ENCODE data around the gene CNTRL.

Gene CNTRL

DNA sequence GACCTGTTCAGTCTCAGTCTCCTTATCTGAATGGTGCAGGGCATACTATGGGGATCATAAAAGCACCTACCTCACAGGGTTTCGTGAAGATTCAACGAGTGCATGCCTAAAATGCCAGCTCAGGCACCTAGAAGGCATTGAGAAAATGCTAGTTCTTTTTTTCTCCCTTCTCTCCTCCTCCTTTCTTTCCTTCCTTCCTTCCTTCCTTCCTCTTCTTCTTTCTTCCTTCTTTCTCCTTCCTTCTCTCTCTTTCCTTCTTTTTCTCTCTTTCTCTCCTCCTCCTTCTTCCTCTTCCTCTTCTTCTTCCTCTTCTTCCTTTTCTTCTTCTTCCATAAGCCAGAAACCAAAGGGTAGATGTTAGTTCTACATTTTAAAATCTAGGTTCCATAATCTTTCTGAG lies 139.2 kb downstream of the CNTRL start:
- Histone ChIP-seq H3K4me3 (ENCODE audit: low read depth, low read length) (no peak overlapping the region), H3K36me3 (ENCODE audit: insufficient read depth, low read length) (no peaks in the 10 kb centered on the region), H3K79me2 (ENCODE audit: control insufficient read depth, insufficient read depth, low read length, unreplicated experiment) (no peaks in the 10 kb centered on the region), H3K27ac (ENCODE audit: low read depth, low read length) (no peak overlapping the region), H3K27me3 (ENCODE audit: insufficient read depth, low read length) (no peaks in the 10 kb centered on the region), H3K4me1 (ENCODE audit: control insufficient read depth, insufficient read depth, low read length, unreplicated experiment) (peaks cover 5% of the 10 kb centered on the region), H2AFZ (ENCODE audit: low read length, unreplicated experiment) (no peak overlapping the region)

DNA sequence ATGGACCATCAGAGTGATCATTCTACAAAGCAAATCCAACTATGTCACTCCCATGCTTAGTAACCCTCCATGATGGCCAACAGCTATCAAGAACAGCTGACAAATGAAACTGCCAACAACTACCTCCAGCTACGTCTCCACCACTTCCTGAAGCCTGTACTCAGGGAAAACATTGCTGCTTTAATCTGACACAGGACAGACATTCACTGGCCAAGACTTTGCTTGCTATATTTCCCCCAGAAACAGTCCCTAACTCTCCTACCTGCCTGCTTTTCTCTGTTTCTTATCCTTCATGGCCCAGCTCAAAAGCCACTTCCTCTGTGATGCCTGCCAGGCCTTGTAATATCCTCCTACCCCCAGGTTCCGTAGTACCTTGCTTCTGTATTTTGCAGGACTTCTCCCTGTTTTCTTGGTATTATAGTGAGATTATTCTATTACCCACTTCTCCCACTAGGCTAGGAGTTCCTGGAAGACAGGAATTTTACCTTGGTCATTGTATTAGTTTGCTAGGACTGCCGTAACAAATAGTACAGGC lies 141.6 kb downstream of the CNTRL start:
- Histone ChIP-seq H3K27me3 (ENCODE audit: insufficient read depth, low read length) (no peaks in the 10 kb centered on the region), H3K27ac (ENCODE audit: low read depth, low read length) (no peak overlapping the region), H3K36me3 (ENCODE audit: insufficient read depth, low read length) (no peaks in the 10 kb centered on the region), H3K4me3 (ENCODE audit: low read depth, low read length) (no peak overlapping the region), H3K4me1 (ENCODE audit: control insufficient read depth, insufficient read depth, low read length, unreplicated experiment) (peaks cover 5% of the 10 kb centered on the region), H2AFZ (ENCODE audit: low read length, unreplicated experiment) (no peak overlapping the region), H3K79me2 (ENCODE audit: control insufficient read depth, insufficient read depth, low read length, unreplicated experiment) (no peaks in the 10 kb centered on the region)

DNA sequence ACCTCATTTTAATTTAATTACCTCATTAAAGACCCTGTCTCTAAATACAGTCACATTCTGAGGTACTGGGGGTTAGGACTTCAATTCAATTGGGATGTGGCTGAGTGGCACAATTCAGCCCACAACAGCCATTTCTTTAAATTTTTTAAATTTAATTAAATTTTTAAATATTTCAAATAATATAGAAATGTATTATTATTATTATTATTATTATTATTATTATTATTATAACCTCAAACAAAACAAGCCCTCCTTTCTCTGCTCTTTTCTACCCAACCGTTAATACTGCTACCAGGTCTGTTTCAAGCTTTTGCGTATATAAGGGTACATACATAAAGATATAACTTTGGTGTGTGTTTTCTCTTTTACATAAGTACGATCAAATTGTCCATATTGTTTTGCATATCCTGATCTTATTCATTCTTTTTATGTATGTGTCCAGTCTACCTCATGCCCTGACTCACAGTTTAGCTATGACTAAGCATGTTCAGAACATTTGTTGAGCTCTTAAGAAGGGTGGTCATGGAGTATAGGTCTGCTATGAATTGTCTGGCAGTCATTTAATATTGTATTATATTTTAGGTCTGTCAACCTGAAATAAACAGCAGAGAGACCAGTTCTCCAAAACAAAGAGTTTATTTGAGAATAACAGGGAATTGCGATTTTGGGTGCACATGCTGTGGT lies 143.0 kb downstream of the CNTRL start:
- Histone ChIP-seq H3K4me3 (ENCODE audit: low read depth, low read length) (no peak overlapping the region), H3K79me2 (ENCODE audit: control insufficient read depth, insufficient read depth, low read length, unreplicated experiment) (no peaks in the 10 kb centered on the region), H3K27me3 (ENCODE audit: insufficient read depth, low read length) (no peaks in the 10 kb centered on the region), H3K27ac (ENCODE audit: low read depth, low read length) (no peak overlapping the region), H2AFZ (ENCODE audit: low read length, unreplicated experiment) (no peak overlapping the region), H3K36me3 (ENCODE audit: insufficient read depth, low read length) (no peaks in the 10 kb centered on the region), H3K4me1 (ENCODE audit: control insufficient read depth, insufficient read depth, low read length, unreplicated experiment) (peaks cover 8% of the 10 kb centered on the region)

DNA sequence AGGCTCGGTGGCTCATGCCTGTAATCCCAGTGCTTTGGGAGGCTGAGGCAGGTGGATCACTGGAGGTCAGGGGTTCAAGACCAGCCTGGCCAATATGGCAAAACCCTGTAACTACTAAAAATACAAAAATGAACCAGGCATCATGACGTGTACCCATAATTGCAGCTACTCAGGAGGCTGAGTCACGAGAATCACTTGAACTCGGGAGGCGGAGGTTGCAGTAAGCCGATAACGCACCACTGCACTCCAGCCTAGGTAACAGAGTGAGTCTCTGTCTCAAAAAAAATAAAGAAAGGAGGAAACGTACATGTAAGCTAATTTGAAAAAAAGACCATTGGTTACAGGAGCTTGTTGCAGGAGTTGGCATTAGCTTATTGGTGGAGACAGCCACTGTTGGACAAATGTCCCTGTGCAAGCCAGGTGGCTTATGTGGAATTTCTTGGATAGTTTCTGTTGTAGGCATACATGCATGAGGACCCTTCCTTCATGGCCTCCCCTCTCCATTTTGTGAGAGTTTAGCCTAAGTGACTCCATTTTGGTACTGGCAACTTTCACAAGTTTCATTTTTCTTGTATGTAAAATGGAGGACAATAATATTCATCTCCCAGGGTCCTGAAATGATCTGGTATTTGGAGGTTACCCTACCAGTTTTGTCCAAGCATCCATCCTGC lies 143.7 kb downstream of the CNTRL start:
- Histone ChIP-seq H3K27me3 (ENCODE audit: insufficient read depth, low read length) (no peaks in the 10 kb centered on the region), H2AFZ (ENCODE audit: low read length, unreplicated experiment) (no peak overlapping the region), H3K36me3 (ENCODE audit: insufficient read depth, low read length) (no peaks in the 10 kb centered on the region), H3K79me2 (ENCODE audit: control insufficient read depth, insufficient read depth, low read length, unreplicated experiment) (no peaks in the 10 kb centered on the region), H3K4me3 (ENCODE audit: low read depth, low read length) (no peak overlapping the region), H3K27ac (ENCODE audit: low read depth, low read length) (no peak overlapping the region), H3K4me1 (ENCODE audit: control insufficient read depth, insufficient read depth, low read length, unreplicated experiment) (peaks cover 10% of the 10 kb centered on the region)

GRCh38 chr9:121219530-121219929 lies 144.8 kb downstream of the CNTRL start:
- Histone ChIP-seq H3K4me3 (ENCODE audit: low read depth, low read length) (no peak overlapping the region), H3K27ac (ENCODE audit: low read depth, low read length) (no peak overlapping the region), H3K4me1 (ENCODE audit: control insufficient read depth, insufficient read depth, low read length, unreplicated experiment) (peaks cover 10% of the 10 kb centered on the region), H3K36me3 (ENCODE audit: insufficient read depth, low read length) (no peaks in the 10 kb centered on the region), H3K79me2 (ENCODE audit: control insufficient read depth, insufficient read depth, low read length, unreplicated experiment) (no peaks in the 10 kb centered on the region), H3K27me3 (ENCODE audit: insufficient read depth, low read length) (no peaks in the 10 kb centered on the region), H2AFZ (ENCODE audit: low read length, unreplicated experiment) (no peak overlapping the region)

DNA sequence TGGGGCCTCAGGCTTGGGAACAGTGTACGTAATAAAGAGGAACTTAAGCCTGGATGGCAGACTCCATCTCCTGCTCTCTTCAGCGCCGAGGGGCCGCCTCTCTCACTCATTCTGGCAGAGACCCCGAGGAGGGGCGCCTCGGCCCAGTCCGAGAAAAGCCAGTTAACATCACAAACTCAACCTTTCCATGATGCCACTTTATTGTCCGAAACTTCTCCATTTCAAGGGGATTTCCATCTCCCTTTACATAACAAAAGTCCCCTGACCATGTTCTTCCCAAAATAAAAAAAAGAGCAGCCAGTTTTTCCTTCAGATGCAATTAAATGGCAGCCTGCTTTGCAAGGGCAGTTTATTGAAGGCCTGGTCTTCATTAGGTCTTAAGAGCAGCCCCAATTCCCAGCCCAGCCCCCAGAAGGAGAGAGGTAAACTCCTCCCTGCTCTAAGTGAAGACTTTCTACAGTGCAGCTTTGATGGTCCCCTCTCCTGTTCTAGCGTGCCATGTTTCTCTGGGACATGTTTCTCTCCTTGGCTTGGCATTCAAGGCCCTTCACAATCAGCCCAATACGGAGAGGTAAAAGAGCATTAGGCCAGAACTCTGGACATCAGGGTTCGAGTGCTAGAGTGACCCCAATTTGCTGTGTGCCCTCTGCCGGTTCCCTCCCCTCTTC lies 146.4 kb downstream of the CNTRL start:
- no peaks in the 10 kb centered on the region for H3K36me3 ChIP-seq (ENCODE audit: insufficient read depth, low read length)
- H3K4me1 ChIP-seq (ENCODE audit: control insufficient read depth, insufficient read depth, low read length, unreplicated experiment), result peaks cover 12% of the 10 kb centered on the region
- no peak overlapping the region for H3K4me3 ChIP-seq (ENCODE audit: low read depth, low read length)
- H3K27ac ChIP-seq (ENCODE audit: low read depth, low read length), result no peak overlapping the region
- no peaks in the 10 kb centered on the region for H3K27me3 ChIP-seq (ENCODE audit: insufficient read depth, low read length)
- no peaks in the 10 kb centered on the region for H3K79me2 ChIP-seq (ENCODE audit: control insufficient read depth, insufficient read depth, low read length, unreplicated experiment)
- H2AFZ ChIP-seq (ENCODE audit: low read length, unreplicated experiment), result no peak overlapping the region

DNA sequence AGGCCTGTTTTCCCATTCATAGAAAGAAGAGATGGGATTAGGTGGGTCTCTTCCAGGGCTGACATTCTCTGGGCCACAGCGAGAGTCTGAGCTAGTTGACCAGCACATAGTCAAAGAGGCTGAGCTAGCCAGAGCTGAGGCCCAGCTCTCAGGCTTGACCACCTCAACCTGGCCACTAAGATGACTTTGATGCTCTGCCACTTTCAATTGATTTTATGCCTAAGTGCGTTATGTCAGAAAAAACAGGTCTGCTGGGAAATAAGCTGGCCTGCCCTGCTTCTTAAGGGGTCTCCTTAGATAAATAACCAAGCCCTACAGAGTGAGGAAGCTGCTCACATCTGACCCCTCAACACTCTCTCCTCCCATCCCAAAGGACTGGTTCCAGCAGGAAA lies 146.9 kb downstream of the CNTRL start:
- no peak overlapping the region for H3K27ac ChIP-seq (ENCODE audit: low read depth, low read length)
- H3K4me3 ChIP-seq (ENCODE audit: low read depth, low read length), result no peak overlapping the region
- H3K79me2 ChIP-seq (ENCODE audit: control insufficient read depth, insufficient read depth, low read length, unreplicated experiment), result no peaks in the 10 kb centered on the region
- H3K27me3 ChIP-seq (ENCODE audit: insufficient read depth, low read length), result no peaks in the 10 kb centered on the region
- H2AFZ ChIP-seq (ENCODE audit: low read length, unreplicated experiment), result no peak overlapping the region
- H3K4me1 ChIP-seq (ENCODE audit: control insufficient read depth, insufficient read depth, low read length, unreplicated experiment), result peaks cover 15% of the 10 kb centered on the region
- no peaks in the 10 kb centered on the region for H3K36me3 ChIP-seq (ENCODE audit: insufficient read depth, low read length)

DNA sequence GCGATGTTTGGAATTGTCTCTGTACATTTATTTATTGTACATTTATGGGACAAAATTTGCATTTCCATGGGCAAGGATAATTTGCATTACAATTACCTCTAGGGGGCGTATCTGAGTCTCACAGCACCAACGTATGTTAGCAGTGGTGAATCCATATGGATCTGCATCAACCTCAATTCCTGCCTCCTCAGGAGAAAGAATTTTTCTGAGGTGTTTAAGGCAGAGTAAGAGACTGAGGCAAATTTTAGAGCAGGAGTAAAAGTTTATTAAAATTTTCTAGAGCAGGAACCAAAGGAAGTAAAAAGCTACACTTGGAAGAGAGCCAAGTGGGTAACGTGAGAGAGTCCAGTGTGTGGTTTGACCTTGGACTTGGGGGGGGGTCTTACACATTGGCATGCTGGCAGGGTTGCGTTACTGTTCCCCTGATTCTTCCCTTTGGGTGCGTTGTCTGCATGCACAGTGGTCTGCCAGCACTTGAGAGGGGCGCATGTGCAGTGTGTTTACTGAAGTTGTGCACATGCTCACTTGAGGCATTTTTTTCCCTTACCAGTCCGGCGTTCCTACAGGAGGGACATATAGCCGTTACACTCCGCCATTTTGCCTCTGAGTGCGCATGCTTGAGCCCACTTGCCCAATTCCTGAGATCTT lies 147.9 kb downstream of the CNTRL start:
- no peak overlapping the region for H3K4me3 ChIP-seq (ENCODE audit: low read depth, low read length)
- H3K27me3 ChIP-seq (ENCODE audit: insufficient read depth, low read length), result no peaks in the 10 kb centered on the region
- H2AFZ ChIP-seq (ENCODE audit: low read length, unreplicated experiment), result no peak overlapping the region
- H3K36me3 ChIP-seq (ENCODE audit: insufficient read depth, low read length), result no peaks in the 10 kb centered on the region
- H3K79me2 ChIP-seq (ENCODE audit: control insufficient read depth, insufficient read depth, low read length, unreplicated experiment), result no peaks in the 10 kb centered on the region
- H3K4me1 ChIP-seq (ENCODE audit: control insufficient read depth, insufficient read depth, low read length, unreplicated experiment), result peaks cover 15% of the 10 kb centered on the region
- no peak overlapping the region for H3K27ac ChIP-seq (ENCODE audit: low read depth, low read length)

- Histone ChIP-seq H3K27me3 (ENCODE audit: insufficient read depth, low read length) (no peaks in the 10 kb centered on the region), H3K4me3 (ENCODE audit: low read depth, low read length) (no peak overlapping the region), H3K27ac (ENCODE audit: low read depth, low read length) (no peak overlapping the region), H3K36me3 (ENCODE audit: insufficient read depth, low read length) (no peaks in the 10 kb centered on the region), H3K79me2 (ENCODE audit: control insufficient read depth, insufficient read depth, low read length, unreplicated experiment) (no peaks in the 10 kb centered on the region), H2AFZ (ENCODE audit: low read length, unreplicated experiment) (no peak overlapping the region), H3K4me1 (ENCODE audit: control insufficient read depth, insufficient read depth, low read length, unreplicated experiment) (peaks cover 11% of the 10 kb centered on the region)
Measured at GRCh38 chr9:121225240-121225639, 150.5 kb downstream of the CNTRL start.

DNA sequence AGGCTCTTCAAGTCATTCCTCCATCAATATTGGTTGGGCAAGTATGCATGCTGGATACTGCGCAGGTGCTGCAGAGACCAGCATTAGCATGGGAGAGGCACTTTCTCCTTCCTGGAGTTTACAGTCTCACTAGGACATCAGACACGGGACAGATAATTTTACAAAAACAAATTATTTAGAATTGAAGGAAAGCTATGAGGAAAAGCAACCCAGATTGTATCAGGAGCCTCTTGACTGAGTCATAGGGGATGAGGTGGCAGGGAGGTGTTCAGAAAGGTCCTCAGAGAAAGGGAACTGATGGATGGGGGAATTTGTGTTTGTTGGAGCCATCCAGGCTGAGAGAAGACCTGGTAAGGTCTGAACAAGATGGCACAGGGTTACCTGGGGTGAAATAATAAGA lies 151.4 kb downstream of the CNTRL start:
- H3K36me3 ChIP-seq (ENCODE audit: insufficient read depth, low read length), result no peaks in the 10 kb centered on the region
- no peak overlapping the region for H2AFZ ChIP-seq (ENCODE audit: low read length, unreplicated experiment)
- no peak overlapping the region for H3K4me3 ChIP-seq (ENCODE audit: low read depth, low read length)
- H3K79me2 ChIP-seq (ENCODE audit: control insufficient read depth, insufficient read depth, low read length, unreplicated experiment), result no peaks in the 10 kb centered on the region
- peaks cover 11% of the 10 kb centered on the region for H3K4me1 ChIP-seq (ENCODE audit: control insufficient read depth, insufficient read depth, low read length, unreplicated experiment)
- no peaks in the 10 kb centered on the region for H3K27me3 ChIP-seq (ENCODE audit: insufficient read depth, low read length)
- H3K27ac ChIP-seq (ENCODE audit: low read depth, low read length), result no peak overlapping the region
